HepG2 (cell line): Measurements from ENCODE around the gene MFAP5. TPM values are rescaled to one million over a fixed set of nuclear protein-coding genes. Genes with fewer than 3 reads are reported as not detected.

Source experiments
- ETV5 ChIP-seq: IDR thresholded peaks from 2 replicates; pipeline ENCODE4 v1.6.1; 2018; ENCODE audit warnings: missing biosample characterization, missing genetic modification reagents, inconsistent platforms, borderline replicate concordance
- KLF11 ChIP-seq: IDR thresholded peaks from 2 replicates; pipeline ENCODE4 v1.6.1; 2016; ENCODE audit warnings: missing compliant biosample characterization
- NR3C1 ChIP-seq: sonication (generic); formaldehyde crosslinking; IDR thresholded peaks from 2 replicates; pipeline ENCODE4 v1.4.0; 2020; ENCODE audit warnings: missing genetic modification reagents
- SP4 ChIP-seq: sonication (generic); formaldehyde crosslinking; IDR thresholded peaks from 2 replicates; pipeline ENCODE4 v1.8.1; 2023; ENCODE audit warnings: mild to moderate bottlenecking, missing genetic modification reagents
- ZMYM2 ChIP-seq: sonication (generic); formaldehyde crosslinking; IDR thresholded peaks from 2 replicates; pipeline ENCODE4 v1.8.0; 2022; ENCODE audit warnings: mild to moderate bottlenecking, missing genetic modification reagents
- ZNF598 ChIP-seq: sonication (generic); formaldehyde crosslinking; IDR thresholded peaks from 2 replicates; pipeline ENCODE4 v1.5.1; 2020; ENCODE audit warnings: mild to moderate bottlenecking, missing genetic modification reagents, borderline replicate concordance
- polyA plus RNA-seq, 8 experiments: library from polyadenylated mRNA; depleted of rRNA in 3 of 8; stranded (reverse) in 7 of 8; unstranded in 1 of 8; fragments of >200 nt; fragmentation: Illumina TruSeq in 4 of 8; extraction: Trizol in 4 of 8; gene quantifications; 2 replicates each; pipeline versions ENCODE4 v1.2.1 to v1.2.3, GENCODE V29; 2011 to 2016; ENCODE audit warnings: low read depth in 4 of 8, missing spikeins in 1 of 8, mixed read lengths in 1 of 8; ENCODE audit not compliant: insufficient read depth in 1 of 8
- total RNA-seq, 5 experiments: library from RNA; depleted of rRNA; stranded (reverse); fragments of >200 nt; fragmentation: Illumina TruSeq; extraction: Trizol; gene quantifications; 2 replicates each; pipeline ENCODE4 v1.2.3, GENCODE V29; 2016; ENCODE audit warnings: low read depth in 1 of 5
- TF ChIP-seq, protein P1 (sequence below): sonication (generic); formaldehyde crosslinking; IDR thresholded peaks from one replicate; pipeline ENCODE4 v1.5.1; 2020; ENCODE audit warnings: mild to moderate bottlenecking, missing genetic modification reagents; ENCODE audit errors: not compliant biosample characterization
- TF ChIP-seq, protein P2 (sequence below): sonication (generic); formaldehyde crosslinking; conservative IDR thresholded peaks from 2 replicates; pipeline ENCODE4 v1.4.0; 2020; ENCODE audit warnings: mild to moderate bottlenecking, missing genetic modification reagents, moderate library complexity
- TF ChIP-seq, protein P3 (sequence below): sonication (generic); formaldehyde crosslinking; IDR thresholded peaks from 2 replicates; pipeline ENCODE4 v1.4.0; 2020; ENCODE audit warnings: missing genetic modification reagents, low read depth, mild to moderate bottlenecking, borderline replicate concordance

MFAP5 gene
- total and polyA plus RNA-seq, 2 of the 13 experiments (the other 11 are each of a cell fraction or from before 2014, with no cell fraction given): 0.07 TPM; not detected in 1

DNA sequence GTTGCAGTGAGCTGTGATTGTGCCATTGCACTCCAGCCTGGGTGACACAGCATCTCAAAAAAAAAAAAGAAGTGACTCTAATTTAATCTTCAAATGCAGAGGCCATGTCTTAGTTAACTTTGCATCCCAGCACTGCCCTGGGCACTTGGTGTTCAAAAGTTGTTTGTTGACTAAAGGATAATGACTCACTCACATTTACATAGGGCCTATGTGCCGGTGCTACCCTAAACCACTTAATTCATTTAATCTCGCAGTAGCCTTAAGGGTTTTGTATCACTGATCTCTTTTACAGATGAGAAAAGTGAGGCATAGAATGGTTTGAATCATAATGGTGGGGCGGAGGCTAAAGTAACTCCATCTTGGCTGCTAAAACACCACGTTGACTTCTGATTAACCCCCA lies 23.7 kb downstream of the MFAP5 start (continued):
- TF ChIP-seq, protein P1, sequence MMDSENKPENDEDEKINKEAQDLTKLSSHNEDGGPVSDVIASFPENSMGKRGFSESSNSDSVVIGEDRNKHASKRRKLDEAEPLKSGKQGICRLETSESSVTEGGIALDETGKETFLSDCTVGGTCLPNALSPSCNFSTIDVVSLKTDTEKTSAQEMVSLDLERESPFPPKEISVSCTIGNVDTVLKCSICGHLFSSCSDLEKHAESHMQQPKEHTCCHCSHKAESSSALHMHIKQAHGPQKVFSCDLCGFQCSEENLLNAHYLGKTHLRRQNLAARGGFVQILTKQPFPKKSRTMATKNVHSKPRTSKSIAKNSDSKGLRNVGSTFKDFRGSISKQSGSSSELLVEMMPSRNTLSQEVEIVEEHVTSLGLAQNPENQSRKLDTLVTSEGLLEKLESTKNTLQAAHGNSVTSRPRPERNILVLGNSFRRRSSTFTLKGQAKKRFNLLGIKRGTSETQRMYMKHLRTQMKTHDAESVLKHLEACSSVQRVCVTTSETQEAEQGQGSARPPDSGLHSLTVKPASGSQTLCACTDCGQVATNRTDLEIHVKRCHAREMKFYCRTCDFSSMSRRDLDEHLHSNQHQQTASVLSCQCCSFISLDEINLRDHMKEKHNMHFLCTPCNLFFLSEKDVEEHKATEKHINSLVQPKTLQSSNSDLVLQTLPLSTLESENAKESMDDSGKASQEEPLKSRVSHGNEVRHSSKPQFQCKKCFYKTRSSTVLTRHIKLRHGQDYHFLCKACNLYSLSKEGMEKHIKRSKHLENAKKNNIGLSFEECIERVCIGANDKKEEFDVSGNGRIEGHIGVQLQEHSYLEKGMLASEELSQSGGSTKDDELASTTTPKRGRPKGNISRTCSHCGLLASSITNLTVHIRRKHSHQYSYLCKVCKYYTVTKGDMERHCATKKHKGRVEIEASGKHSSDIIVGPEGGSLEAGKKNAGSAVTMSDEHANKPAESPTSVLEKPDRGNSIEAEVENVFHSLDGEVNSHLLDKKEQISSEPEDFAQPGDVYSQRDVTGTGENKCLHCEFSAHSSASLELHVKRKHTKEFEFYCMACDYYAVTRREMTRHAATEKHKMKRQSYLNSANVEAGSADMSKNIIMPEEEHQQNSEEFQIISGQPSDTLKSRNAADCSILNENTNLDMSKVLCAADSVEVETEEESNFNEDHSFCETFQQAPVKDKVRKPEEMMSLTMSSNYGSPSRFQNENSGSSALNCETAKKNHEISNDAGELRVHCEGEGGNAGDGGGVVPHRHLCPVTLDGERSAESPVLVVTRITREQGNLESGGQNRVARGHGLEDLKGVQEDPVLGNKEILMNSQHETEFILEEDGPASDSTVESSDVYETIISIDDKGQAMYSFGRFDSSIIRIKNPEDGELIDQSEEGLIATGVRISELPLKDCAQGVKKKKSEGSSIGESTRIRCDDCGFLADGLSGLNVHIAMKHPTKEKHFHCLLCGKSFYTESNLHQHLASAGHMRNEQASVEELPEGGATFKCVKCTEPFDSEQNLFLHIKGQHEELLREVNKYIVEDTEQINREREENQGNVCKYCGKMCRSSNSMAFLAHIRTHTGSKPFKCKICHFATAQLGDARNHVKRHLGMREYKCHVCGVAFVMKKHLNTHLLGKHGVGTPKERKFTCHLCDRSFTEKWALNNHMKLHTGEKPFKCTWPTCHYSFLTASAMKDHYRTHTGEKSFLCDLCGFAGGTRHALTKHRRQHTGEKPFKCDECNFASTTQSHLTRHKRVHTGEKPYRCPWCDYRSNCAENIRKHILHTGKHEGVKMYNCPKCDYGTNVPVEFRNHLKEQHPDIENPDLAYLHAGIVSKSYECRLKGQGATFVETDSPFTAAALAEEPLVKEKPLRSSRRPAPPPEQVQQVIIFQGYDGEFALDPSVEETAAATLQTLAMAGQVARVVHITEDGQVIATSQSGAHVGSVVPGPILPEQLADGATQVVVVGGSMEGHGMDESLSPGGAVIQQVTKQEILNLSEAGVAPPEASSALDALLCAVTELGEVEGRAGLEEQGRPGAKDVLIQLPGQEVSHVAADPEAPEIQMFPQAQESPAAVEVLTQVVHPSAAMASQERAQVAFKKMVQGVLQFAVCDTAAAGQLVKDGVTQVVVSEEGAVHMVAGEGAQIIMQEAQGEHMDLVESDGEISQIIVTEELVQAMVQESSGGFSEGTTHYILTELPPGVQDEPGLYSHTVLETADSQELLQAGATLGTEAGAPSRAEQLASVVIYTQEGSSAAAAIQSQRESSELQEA (CRISPR knock-in tag): no peak
- TF ChIP-seq ZNF598 (CRISPR knock-in tag): no peak
- TF ChIP-seq SP4 (CRISPR knock-in tag): no peak
- no peak for TF ChIP-seq ETV5 (CRISPR knock-in tag)
- TF ChIP-seq, protein P2, sequence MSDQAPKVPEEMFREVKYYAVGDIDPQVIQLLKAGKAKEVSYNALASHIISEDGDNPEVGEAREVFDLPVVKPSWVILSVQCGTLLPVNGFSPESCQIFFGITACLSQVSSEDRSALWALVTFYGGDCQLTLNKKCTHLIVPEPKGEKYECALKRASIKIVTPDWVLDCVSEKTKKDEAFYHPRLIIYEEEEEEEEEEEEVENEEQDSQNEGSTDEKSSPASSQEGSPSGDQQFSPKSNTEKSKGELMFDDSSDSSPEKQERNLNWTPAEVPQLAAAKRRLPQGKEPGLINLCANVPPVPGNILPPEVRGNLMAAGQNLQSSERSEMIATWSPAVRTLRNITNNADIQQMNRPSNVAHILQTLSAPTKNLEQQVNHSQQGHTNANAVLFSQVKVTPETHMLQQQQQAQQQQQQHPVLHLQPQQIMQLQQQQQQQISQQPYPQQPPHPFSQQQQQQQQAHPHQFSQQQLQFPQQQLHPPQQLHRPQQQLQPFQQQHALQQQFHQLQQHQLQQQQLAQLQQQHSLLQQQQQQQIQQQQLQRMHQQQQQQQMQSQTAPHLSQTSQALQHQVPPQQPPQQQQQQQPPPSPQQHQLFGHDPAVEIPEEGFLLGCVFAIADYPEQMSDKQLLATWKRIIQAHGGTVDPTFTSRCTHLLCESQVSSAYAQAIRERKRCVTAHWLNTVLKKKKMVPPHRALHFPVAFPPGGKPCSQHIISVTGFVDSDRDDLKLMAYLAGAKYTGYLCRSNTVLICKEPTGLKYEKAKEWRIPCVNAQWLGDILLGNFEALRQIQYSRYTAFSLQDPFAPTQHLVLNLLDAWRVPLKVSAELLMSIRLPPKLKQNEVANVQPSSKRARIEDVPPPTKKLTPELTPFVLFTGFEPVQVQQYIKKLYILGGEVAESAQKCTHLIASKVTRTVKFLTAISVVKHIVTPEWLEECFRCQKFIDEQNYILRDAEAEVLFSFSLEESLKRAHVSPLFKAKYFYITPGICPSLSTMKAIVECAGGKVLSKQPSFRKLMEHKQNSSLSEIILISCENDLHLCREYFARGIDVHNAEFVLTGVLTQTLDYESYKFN (CRISPR knock-in tag): no peak
- TF ChIP-seq NR3C1 (CRISPR knock-in tag): no peak
- TF ChIP-seq, protein P3, sequence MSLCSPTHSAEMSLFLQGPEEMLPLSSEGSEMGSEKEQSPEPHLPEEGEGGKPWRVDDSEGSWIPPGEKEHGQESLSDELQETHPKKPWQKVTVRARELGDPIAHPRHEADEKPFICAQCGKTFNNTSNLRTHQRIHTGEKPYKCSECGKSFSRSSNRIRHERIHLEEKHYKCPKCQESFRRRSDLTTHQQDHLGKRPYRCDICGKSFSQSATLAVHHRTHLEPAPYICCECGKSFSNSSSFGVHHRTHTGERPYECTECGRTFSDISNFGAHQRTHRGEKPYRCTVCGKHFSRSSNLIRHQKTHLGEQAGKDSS: no peak
- no peak for TF ChIP-seq KLF11 (CRISPR knock-in tag)
- no peak for TF ChIP-seq ZMYM2 (CRISPR knock-in tag)
